ENCODE measurements around the gene GYS2. TPM values are rescaled to one million over a fixed set of nuclear protein-coding genes. Genes with fewer than 3 reads are reported as not detected.

Gene GYS2
- total RNA-seq, 1 experiment from 2014 or later, result not detected

- H3K27ac ChIP-seq (ENCODE audit: low read length), result peak overlapping the region; percentile 95
- H3K79me2 ChIP-seq (ENCODE audit: low read length), result peaks cover 8% of the 10 kb centered on the region
- H3K4me3 ChIP-seq (ENCODE audit: low read length), result peak overlapping the region; percentile 77
- H2AFZ ChIP-seq (ENCODE audit: low read length), result no peak overlapping the region
- DNase-seq, result peak; percentile 97
- peak overlapping the region; percentile 80 for H3K9ac ChIP-seq (ENCODE audit: low read length)
- peaks cover 12% of the 10 kb centered on the region; the same call in 1 of the 2 replicates for H4K20me1 ChIP-seq (ENCODE audit: insufficient read depth, low read depth, low read length)
- H3K27me3 ChIP-seq (ENCODE audit: low read length), result no peaks in the 10 kb centered on the region
- no peaks in the 10 kb centered on the region for H3K9me2 ChIP-seq (replicated peaks; ENCODE audit: insufficient read depth, low read length)
- H3K36me3 ChIP-seq (ENCODE audit: insufficient read depth, low read length), result peaks cover 37% of the 10 kb centered on the region
- peak overlapping the region; percentile 97 for H3K4me2 ChIP-seq (ENCODE audit: low read depth, low read length, poor library complexity, severe bottlenecking)
- peaks cover 48% of the 10 kb centered on the region for H3K4me1 ChIP-seq (ENCODE audit: low read length)
- H3K9me3 ChIP-seq (ENCODE audit: low read length), result 0 out of 2 replicates have a peak, but pooled peaks cover 3% of the 10 kb centered on the region
Observed at GRCh38 chr12:21527451-21528180, 77.0 kb downstream of the GYS2 start.

DNA sequence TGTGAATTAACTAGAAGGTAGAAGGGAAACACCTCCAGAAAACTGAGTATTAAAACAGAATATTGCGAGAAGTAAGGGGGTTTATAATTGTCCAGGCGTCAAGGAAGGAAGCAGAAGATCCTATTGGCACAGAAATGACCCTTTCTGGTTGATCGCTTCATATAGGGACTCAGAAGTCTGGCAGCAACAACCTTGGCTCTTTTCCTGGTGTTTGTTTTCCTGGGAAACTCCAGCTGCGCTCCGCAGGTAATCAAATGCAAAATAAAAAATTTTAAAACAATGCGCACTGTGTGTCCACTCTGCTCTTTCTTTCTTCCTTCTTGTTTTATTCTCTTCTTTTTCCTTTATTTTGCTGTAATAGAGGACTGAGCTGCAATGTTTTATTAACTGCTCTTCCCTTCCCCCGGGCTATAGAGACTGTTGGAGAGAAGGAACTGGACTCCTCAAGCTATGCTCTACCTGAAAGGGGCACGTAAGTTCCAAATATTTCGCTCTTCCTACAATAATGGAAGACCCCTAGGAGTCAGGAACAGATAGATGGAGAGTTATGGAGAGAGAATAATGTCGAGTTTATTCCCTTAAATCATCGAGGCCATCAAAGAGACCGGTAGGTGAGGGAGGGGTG lies 77.8 kb downstream of the GYS2 start:
- H3K27me3 ChIP-seq (ENCODE audit: low read length), result no peaks in the 10 kb centered on the region
- peak overlapping the region; percentile 97 for H3K4me2 ChIP-seq (ENCODE audit: low read depth, low read length, poor library complexity, severe bottlenecking)
- H3K9me3 ChIP-seq (ENCODE audit: low read length), result 0 out of 2 replicates have a peak, but pooled peaks cover 3% of the 10 kb centered on the region
- peaks cover 37% of the 10 kb centered on the region for H3K36me3 ChIP-seq (ENCODE audit: insufficient read depth, low read length)
- H2AFZ ChIP-seq (ENCODE audit: low read length), result no peak overlapping the region
- DNase-seq, result peak; percentile 60
- peaks cover 48% of the 10 kb centered on the region for H3K4me1 ChIP-seq (ENCODE audit: low read length)
- H3K9ac ChIP-seq (ENCODE audit: low read length), result peak overlapping the region; percentile 80
- peak overlapping the region; percentile 77 for H3K4me3 ChIP-seq (ENCODE audit: low read length)
- peak overlapping the region; percentile 95 for H3K27ac ChIP-seq (ENCODE audit: low read length)
- H3K9me2 ChIP-seq (replicated peaks; ENCODE audit: insufficient read depth, low read length), result no peaks in the 10 kb centered on the region
- peaks cover 12% of the 10 kb centered on the region; the same call in 1 of the 2 replicates for H4K20me1 ChIP-seq (ENCODE audit: insufficient read depth, low read depth, low read length)
- peaks cover 8% of the 10 kb centered on the region for H3K79me2 ChIP-seq (ENCODE audit: low read length)

DNA sequence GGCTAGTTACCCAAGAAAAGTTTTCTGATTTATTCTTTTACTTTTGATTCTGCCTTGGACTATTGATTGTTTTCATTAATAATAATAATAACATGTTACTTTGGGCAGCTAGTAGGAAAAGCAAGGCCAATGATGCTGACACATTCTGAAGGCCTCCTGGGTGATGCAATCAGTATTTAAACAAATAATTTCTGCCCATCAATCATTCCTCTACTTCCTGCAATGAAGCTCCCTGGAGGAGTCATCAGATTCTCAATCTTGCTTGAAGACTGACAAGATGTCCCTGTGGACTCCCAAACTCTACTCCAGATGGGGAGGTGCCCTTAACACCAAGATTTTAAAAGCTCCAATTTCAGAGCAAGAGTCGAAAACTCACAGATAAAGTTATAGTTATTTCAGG lies 78.6 kb downstream of the GYS2 start, which contains the start of gene SPX:
Gene SPX (plus strand): TSS at position 244 of the 400 bp plus-strand sequence. CDS start 177 bp downstream, outside the sequence.
- Histone ChIP-seq H3K27me3 (ENCODE audit: low read length) (no peaks in the 10 kb centered on the region), H2AFZ (ENCODE audit: low read length) (0 out of 2 replicates have a peak within 1 kb of the TSS, but pooled peaks have one; percentile 23), H3K79me2 (ENCODE audit: low read length) (peaks cover 8% of the 10 kb centered on the region), H3K9ac (ENCODE audit: low read length) (peak within 1 kb of the TSS; percentile 80), H3K9me3 (ENCODE audit: low read length) (0 out of 2 replicates have a peak, but pooled peaks cover 3% of the 10 kb centered on the region), H4K20me1 (ENCODE audit: insufficient read depth, low read depth, low read length) (peaks cover 12% of the 10 kb centered on the region; the same call in 1 of the 2 replicates), H3K36me3 (ENCODE audit: insufficient read depth, low read length) (peaks cover 29% of the 10 kb centered on the region), H3K9me2 (replicated peaks; ENCODE audit: insufficient read depth, low read length) (no peaks in the 10 kb centered on the region), H3K4me3 (ENCODE audit: low read length) (peak within 1 kb of the TSS; percentile 77), H3K4me2 (ENCODE audit: low read depth, low read length, poor library complexity, severe bottlenecking) (peak within 1 kb of the TSS; percentile 97), H3K27ac (ENCODE audit: low read length) (peak within 1 kb of the TSS; percentile 95), H3K4me1 (ENCODE audit: low read length) (peaks cover 54% of the 10 kb centered on the region)
- peak; percentile 95 for DNase-seq

DNA sequence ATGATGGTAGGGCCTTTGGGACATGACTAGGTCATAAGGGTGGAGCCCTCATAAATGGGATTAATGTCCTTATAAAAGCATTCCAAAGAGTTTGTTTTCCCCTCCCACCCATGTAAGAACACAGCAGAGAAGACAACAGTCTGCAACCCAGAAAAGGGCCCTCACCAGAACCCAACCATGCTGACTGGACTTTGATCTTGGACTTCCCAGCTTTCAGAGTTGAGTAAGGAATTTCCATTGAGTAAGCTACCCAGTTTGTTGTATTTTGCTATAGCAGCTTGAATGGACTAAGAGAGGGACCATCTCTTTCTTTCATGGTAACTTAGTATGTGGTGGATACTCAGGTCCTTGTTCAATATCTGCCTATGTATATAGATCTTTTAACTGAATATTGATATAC lies 81.5 kb downstream of the GYS2 start:
- Histone ChIP-seq H3K9me2 (replicated peaks; ENCODE audit: insufficient read depth, low read length) (no peaks in the 10 kb centered on the region), H3K9me3 (ENCODE audit: low read length) (0 out of 2 replicates have a peak, but pooled peaks cover 3% of the 10 kb centered on the region), H3K27me3 (ENCODE audit: low read length) (no peaks in the 10 kb centered on the region), H4K20me1 (ENCODE audit: insufficient read depth, low read depth, low read length) (no peaks in the 10 kb centered on the region), H3K4me2 (ENCODE audit: low read depth, low read length, poor library complexity, severe bottlenecking) (no peak overlapping the region), H3K4me3 (ENCODE audit: low read length) (no peak overlapping the region), H3K79me2 (ENCODE audit: low read length) (peaks cover 8% of the 10 kb centered on the region), H3K4me1 (ENCODE audit: low read length) (peaks cover 40% of the 10 kb centered on the region), H3K27ac (ENCODE audit: low read length) (no peak overlapping the region), H3K9ac (ENCODE audit: low read length) (no peak overlapping the region), H3K36me3 (ENCODE audit: insufficient read depth, low read length) (peaks cover 3% of the 10 kb centered on the region; the same call in 1 of the 2 replicates), H2AFZ (ENCODE audit: low read length) (no peak overlapping the region)
- no peak for DNase-seq

DNA sequence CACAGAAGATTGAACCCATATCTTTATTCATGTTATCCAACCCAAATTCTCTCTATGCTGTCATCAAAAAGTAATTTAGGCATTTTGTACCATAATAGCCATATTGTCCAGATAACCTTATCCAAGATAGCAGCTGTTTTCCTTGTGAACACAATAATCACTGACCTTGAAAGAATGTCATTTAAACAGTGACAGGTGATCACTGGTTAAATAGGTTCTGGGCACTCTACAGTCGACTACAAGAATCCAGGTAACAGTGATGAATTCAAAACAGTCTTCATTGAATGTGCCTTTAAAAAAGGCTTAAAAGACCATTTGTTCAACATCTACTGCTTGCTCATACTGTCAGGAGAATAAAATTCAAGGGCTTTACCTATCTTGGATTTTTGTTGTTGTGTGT lies 83.1 kb downstream of the GYS2 start:
- Histone ChIP-seq H3K79me2 (ENCODE audit: low read length) (no peaks in the 10 kb centered on the region), H3K9ac (ENCODE audit: low read length) (no peak overlapping the region), H3K9me3 (ENCODE audit: low read length) (0 out of 2 replicates have a peak, but pooled peaks cover 3% of the 10 kb centered on the region), H3K4me3 (ENCODE audit: low read length) (no peak overlapping the region), H3K27ac (ENCODE audit: low read length) (no peak overlapping the region), H3K4me2 (ENCODE audit: low read depth, low read length, poor library complexity, severe bottlenecking) (no peak overlapping the region), H4K20me1 (ENCODE audit: insufficient read depth, low read depth, low read length) (no peaks in the 10 kb centered on the region), H2AFZ (ENCODE audit: low read length) (no peak overlapping the region), H3K4me1 (ENCODE audit: low read length) (peaks cover 29% of the 10 kb centered on the region), H3K27me3 (ENCODE audit: low read length) (no peaks in the 10 kb centered on the region), H3K36me3 (ENCODE audit: insufficient read depth, low read length) (peaks cover 14% of the 10 kb centered on the region; the same call in 1 of the 2 replicates), H3K9me2 (replicated peaks; ENCODE audit: insufficient read depth, low read length) (no peaks in the 10 kb centered on the region)
- DNase-seq, result no peak

GRCh38 chr12:21518451-21518850 lies 86.2 kb downstream of the GYS2 start:
- Histone ChIP-seq H3K36me3 (ENCODE audit: insufficient read depth, low read length) (peaks cover 41% of the 10 kb centered on the region; the same call in 1 of the 2 replicates), H2AFZ (ENCODE audit: low read length) (no peak overlapping the region), H3K9me3 (ENCODE audit: low read length) (no peaks in the 10 kb centered on the region), H3K4me3 (ENCODE audit: low read length) (no peak overlapping the region), H3K4me2 (ENCODE audit: low read depth, low read length, poor library complexity, severe bottlenecking) (no peak overlapping the region), H3K79me2 (ENCODE audit: low read length) (no peaks in the 10 kb centered on the region), H4K20me1 (ENCODE audit: insufficient read depth, low read depth, low read length) (no peaks in the 10 kb centered on the region), H3K4me1 (ENCODE audit: low read length) (peaks cover 7% of the 10 kb centered on the region; the same call in 1 of the 2 replicates), H3K9ac (ENCODE audit: low read length) (no peak overlapping the region), H3K9me2 (replicated peaks; ENCODE audit: insufficient read depth, low read length) (no peaks in the 10 kb centered on the region), H3K27ac (ENCODE audit: low read length) (no peak overlapping the region), H3K27me3 (ENCODE audit: low read length) (no peaks in the 10 kb centered on the region)
- DNase-seq, result no peak

GRCh38 chr12:21516281-21516680 lies 88.4 kb downstream of the GYS2 start:
- Histone ChIP-seq H3K27me3 (ENCODE audit: low read length) (no peaks in the 10 kb centered on the region), H3K4me2 (ENCODE audit: low read depth, low read length, poor library complexity, severe bottlenecking) (no peak overlapping the region), H4K20me1 (ENCODE audit: insufficient read depth, low read depth, low read length) (no peaks in the 10 kb centered on the region), H3K4me3 (ENCODE audit: low read length) (no peak overlapping the region), H3K9ac (ENCODE audit: low read length) (no peak overlapping the region), H2AFZ (ENCODE audit: low read length) (no peak overlapping the region), H3K9me3 (ENCODE audit: low read length) (no peaks in the 10 kb centered on the region), H3K79me2 (ENCODE audit: low read length) (no peaks in the 10 kb centered on the region), H3K9me2 (replicated peaks; ENCODE audit: insufficient read depth, low read length) (no peaks in the 10 kb centered on the region), H3K4me1 (ENCODE audit: low read length) (peaks cover 3% of the 10 kb centered on the region; the same call in 1 of the 2 replicates), H3K36me3 (ENCODE audit: insufficient read depth, low read length) (peaks cover 51% of the 10 kb centered on the region), H3K27ac (ENCODE audit: low read length) (no peak overlapping the region)
- DNase-seq, result no peak

DNA sequence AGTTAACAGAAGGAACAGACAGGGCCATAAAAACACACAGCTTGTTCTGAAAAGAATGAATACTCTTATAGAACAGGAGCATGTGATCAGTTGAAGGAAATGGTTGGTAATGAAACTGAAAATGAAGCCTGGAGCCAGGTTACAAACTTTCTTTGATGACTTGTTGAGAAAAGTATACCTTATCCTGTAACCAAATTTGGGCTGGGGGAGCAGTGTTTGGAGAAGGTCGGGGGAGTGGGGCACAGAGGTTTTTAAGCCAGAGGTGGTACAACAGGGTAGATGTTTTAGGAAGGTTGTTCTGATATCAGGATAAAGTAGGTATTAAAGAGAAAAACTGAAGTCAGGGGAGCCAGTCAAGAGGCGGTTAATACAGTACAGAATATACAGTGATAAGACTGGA lies 94.9 kb downstream of the GYS2 start:
- H3K4me3 ChIP-seq (ENCODE audit: low read length), result no peak overlapping the region
- no peak overlapping the region for H3K27ac ChIP-seq (ENCODE audit: low read length)
- no peak for DNase-seq
- H2AFZ ChIP-seq (ENCODE audit: low read length), result no peak overlapping the region
- H3K4me1 ChIP-seq (ENCODE audit: low read length), result peaks cover 10% of the 10 kb centered on the region
- H3K9ac ChIP-seq (ENCODE audit: low read length), result no peak overlapping the region
- no peak overlapping the region for H3K4me2 ChIP-seq (ENCODE audit: low read depth, low read length, poor library complexity, severe bottlenecking)
- H3K27me3 ChIP-seq (ENCODE audit: low read length), result no peaks in the 10 kb centered on the region
- H4K20me1 ChIP-seq (ENCODE audit: insufficient read depth, low read depth, low read length), result no peaks in the 10 kb centered on the region
- no peaks in the 10 kb centered on the region for H3K9me3 ChIP-seq (ENCODE audit: low read length)
- no peaks in the 10 kb centered on the region for H3K9me2 ChIP-seq (replicated peaks; ENCODE audit: insufficient read depth, low read length)
- H3K79me2 ChIP-seq (ENCODE audit: low read length), result peaks cover 47% of the 10 kb centered on the region
- H3K36me3 ChIP-seq (ENCODE audit: insufficient read depth, low read length), result peaks cover 47% of the 10 kb centered on the region

All from Karpas-422 (cell line).